Measurements from ENCODE around the gene NXT1. TPM values are rescaled to one million over a fixed set of nuclear protein-coding genes. Genes with fewer than 3 reads are reported as not detected.
A peak's percentile ranks its signal among the peaks of the same experiment; 100 is the strongest.
"Not testable (repeated sequence)": the region's sequence is repeated elsewhere in the genome, so short reads cannot be mapped to it uniquely, and the experiment has no call there.

Gene NXT1
- total RNA-seq, 1 experiment from 2014 or later, result 123 TPM

- peak; percentile 96 for DNase-seq (ENCODE audit: low read depth)
Observed at GRCh38 chr20:23331450-23332350, 18.9 kb upstream of the NXT1 start.

GRCh38 chr20:23332467-23332866, 18.1 kb upstream of the NXT1 start:
- no peak for DNase-seq (ENCODE audit: low read depth)

- no peak for DNase-seq (ENCODE audit: low read depth)
Observed at GRCh38 chr20:23334111-23334510, 16.5 kb upstream of the NXT1 start.

- DNase-seq (ENCODE audit: low read depth), result peak; percentile 87
Observed at GRCh38 chr20:23335521-23335920, 15.1 kb upstream of the NXT1 start.

- DNase-seq (ENCODE audit: low read depth), result no peak
Observed at GRCh38 chr20:23336476-23336875, 14.1 kb upstream of the NXT1 start.

GRCh38 chr20:23337312-23337711, 13.3 kb upstream of the NXT1 start:
- no peak for DNase-seq (ENCODE audit: low read depth)

- no peak for DNase-seq (ENCODE audit: low read depth)
Observed at GRCh38 chr20:23339986-23340385, 10.6 kb upstream of the NXT1 start.

GRCh38 chr20:23340524-23340923, 10.1 kb upstream of the NXT1 start:
- peak; percentile 79 for DNase-seq (ENCODE audit: low read depth)

GRCh38 chr20:23341073-23341472, 9.5 kb upstream of the NXT1 start:
- no peak for DNase-seq (ENCODE audit: low read depth)

- no peak for DNase-seq (ENCODE audit: low read depth)
Observed at GRCh38 chr20:23343590-23343989, 7.0 kb upstream of the NXT1 start.

- no peak for DNase-seq (ENCODE audit: low read depth)
Observed at GRCh38 chr20:23344336-23344735, 6.3 kb upstream of the NXT1 start.

GRCh38 chr20:23346002-23346401, 4.6 kb upstream of the NXT1 start:
- DNase-seq (ENCODE audit: low read depth), result no peak

GRCh38 chr20:23347791-23348190, 2.8 kb upstream of the NXT1 start:
- no peak for DNase-seq (ENCODE audit: low read depth)

GRCh38 chr20:23348510-23348909, 2.1 kb upstream of the NXT1 start:
- DNase-seq (ENCODE audit: low read depth), result not testable (repeated sequence)

GRCh38 chr20:23349338-23350195, 1.0 kb upstream of the NXT1 start:
- peak; percentile 88 for DNase-seq (ENCODE audit: low read depth)

- peak; percentile 70 for DNase-seq (ENCODE audit: low read depth)
Observed at GRCh38 chr20:23350904-23351838, 580 bp downstream of the NXT1 start.

- DNase-seq (ENCODE audit: low read depth), result no peak
Observed at GRCh38 chr20:23356203-23356602, 5.6 kb downstream of the NXT1 start.

- peak; percentile 100 for DNase-seq (ENCODE audit: low read depth)
Observed at GRCh38 chr20:23357767-23358562, 7.4 kb downstream of the NXT1 start.

GRCh38 chr20:23358563-23358906, 7.9 kb downstream of the NXT1 start:
- DNase-seq (ENCODE audit: low read depth), result no peak

- DNase-seq (ENCODE audit: low read depth), result no peak
Observed at GRCh38 chr20:23358923-23359593, 8.5 kb downstream of the NXT1 start.

All from M059J (cell line).